ENCODE results near the gene SLC4A7. TPM values are rescaled to one million over a fixed set of nuclear protein-coding genes. Genes with fewer than 3 reads are reported as not detected.

The SLC4A7 gene
- polyA plus RNA-seq, 1 donor (not counting 4 experiments of a cell fraction or from before 2014, with no cell fraction given) = 28.5 TPM

GRCh38 chr3:27431116-27431515, 53.1 kb downstream of the SLC4A7 start:
- FAIRE-seq (peak; percentile 98), DNase-seq (ENCODE audit: low read depth, low spot score) (peak; percentile 58)
- Histone ChIP-seq H4K20me1 (ENCODE audit: control insufficient read depth, extremely low read depth, insufficient read depth, low read length) (no peaks in the 10 kb centered on the region), H3K27me3 (ENCODE audit: control insufficient read depth, extremely low read depth, insufficient read depth, low read length) (no peaks in the 10 kb centered on the region), H3K36me3 (ENCODE audit: control insufficient read depth in 2 of 2, extremely low read depth in 1 of 2, insufficient read depth in 2 of 2, low read length in 2 of 2) (peaks cover 14 to 15% of the 10 kb centered on the region in 2 experiments), H3K9me3 (ENCODE audit: control insufficient read depth, low read depth, low read length) (no peaks in the 10 kb centered on the region), H3K79me2 (ENCODE audit: control insufficient read depth, insufficient read depth, low read length) (no peaks in the 10 kb centered on the region), H3K27ac (ENCODE audit: control insufficient read depth, insufficient read depth, low read length) (no peak overlapping the region), H3K4me1 (ENCODE audit: control insufficient read depth, extremely low read depth, insufficient read depth, low read length) (peaks cover 8% of the 10 kb centered on the region), H2AFZ (ENCODE audit: control insufficient read depth, low read length) (no peak overlapping the region), H3K9ac (ENCODE audit: control insufficient read depth, extremely low read depth, insufficient read depth, low read length) (no peak overlapping the region), H3K4me3 (ENCODE audit: control insufficient read depth in 2 of 3, extremely low read depth in 1 of 3, insufficient read depth in 2 of 3, low read depth in 1 of 3, low read length in 3 of 3) (no peak overlapping the region), H3K9me1 (ENCODE audit: control insufficient read depth, extremely low read depth, insufficient read depth, low read length) (no peaks in the 10 kb centered on the region), H3K4me2 (ENCODE audit: control insufficient read depth, extremely low read depth, insufficient read depth, low read depth, low read length) (no peak overlapping the region)
- TF ChIP-seq CTCF (optimal IDR thresholded peaks at IDR 0.05 in 1 of 3, IDR thresholded peaks at IDR 0.05 in 1 of 3, conservative IDR thresholded peaks at IDR 0.05 in 1 of 3; ENCODE audit: extremely low read depth in 1 of 3, insufficient read depth in 2 of 3, low read length in 3 of 3) (no peak), EZH2 (IDR thresholded peaks at IDR 0.05; ENCODE audit: low read length) (no peak)
- dilution Hi-C loops (cut with MboI; ENCODE audit: extremely low pct_ligation_motif_present, low sequenced_read_pairs) = no loop called here

DNA sequence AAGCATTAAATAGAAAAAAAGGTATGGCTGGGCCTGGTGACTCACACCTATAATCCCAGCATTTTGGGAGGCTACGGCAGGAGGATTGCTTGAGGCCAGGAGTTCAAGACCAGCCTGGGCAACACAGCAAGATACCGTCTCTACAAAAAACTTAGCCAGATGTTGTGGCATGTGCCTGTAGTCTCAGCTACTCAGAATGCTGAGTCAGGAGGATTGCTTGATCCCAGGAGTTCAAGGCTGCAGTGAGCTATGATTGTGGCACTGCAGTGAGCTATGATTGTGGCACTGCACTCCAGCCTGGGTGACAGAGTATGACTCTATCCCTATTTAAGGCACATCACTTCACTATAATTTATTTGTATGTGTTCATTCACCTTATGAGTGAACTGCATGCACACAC, 54.3 kb downstream of the SLC4A7 start:
- H3K9ac ChIP-seq (ENCODE audit: control insufficient read depth, extremely low read depth, insufficient read depth, low read length) = no peak overlapping the region
- H4K20me1 ChIP-seq (ENCODE audit: control insufficient read depth, extremely low read depth, insufficient read depth, low read length) = no peaks in the 10 kb centered on the region
- dilution Hi-C loops (cut with MboI; ENCODE audit: extremely low pct_ligation_motif_present, low sequenced_read_pairs) = no loop called here
- no peak overlapping the region for H3K4me3 ChIP-seq (ENCODE audit: control insufficient read depth in 2 of 3, extremely low read depth in 1 of 3, insufficient read depth in 2 of 3, low read depth in 1 of 3, low read length in 3 of 3)
- no peak for DNase-seq (ENCODE audit: low read depth, low spot score)
- H3K4me2 ChIP-seq (ENCODE audit: control insufficient read depth, extremely low read depth, insufficient read depth, low read depth, low read length) = no peak overlapping the region
- TF ChIP-seq EZH2 (IDR thresholded peaks at IDR 0.05; ENCODE audit: low read length) (no peak), CTCF (optimal IDR thresholded peaks at IDR 0.05 in 1 of 3, IDR thresholded peaks at IDR 0.05 in 1 of 3, conservative IDR thresholded peaks at IDR 0.05 in 1 of 3; ENCODE audit: extremely low read depth in 1 of 3, insufficient read depth in 2 of 3, low read length in 3 of 3) (no peak)
- peaks cover 8 to 9% of the 10 kb centered on the region in 2 experiments for H3K36me3 ChIP-seq (ENCODE audit: control insufficient read depth in 2 of 2, extremely low read depth in 1 of 2, insufficient read depth in 2 of 2, low read length in 2 of 2)
- H3K79me2 ChIP-seq (ENCODE audit: control insufficient read depth, insufficient read depth, low read length) = no peaks in the 10 kb centered on the region
- no peak overlapping the region for H2AFZ ChIP-seq (ENCODE audit: control insufficient read depth, low read length)
- H3K9me1 ChIP-seq (ENCODE audit: control insufficient read depth, extremely low read depth, insufficient read depth, low read length) = no peaks in the 10 kb centered on the region
- no peaks in the 10 kb centered on the region for H3K27me3 ChIP-seq (ENCODE audit: control insufficient read depth, extremely low read depth, insufficient read depth, low read length)
- peaks cover 8% of the 10 kb centered on the region for H3K4me1 ChIP-seq (ENCODE audit: control insufficient read depth, extremely low read depth, insufficient read depth, low read length)
- H3K27ac ChIP-seq (ENCODE audit: control insufficient read depth, insufficient read depth, low read length) = no peak overlapping the region
- no peaks in the 10 kb centered on the region for H3K9me3 ChIP-seq (ENCODE audit: control insufficient read depth, low read depth, low read length)
- FAIRE-seq = no peak

Data from keratinocyte (primary cell).